Activated naive CD4-positive, alpha-beta T cell treated with anti-CD3 and anti-CD28 coated beads, Interleukin-2, amount 10 ng/mL, durations not matched to agents 7 days and 5 days (primary cell): ENCODE data around the gene CARD14.
"Not testable (repeated sequence)": the region's sequence is repeated elsewhere in the genome, so short reads cannot be mapped to it uniquely, and the experiment has no call there.

Source experiments
- CTCF ChIA-PET: fragments of 350-600 bp; sonication (Branson Sonifier 250); formaldehyde crosslinking; loops from one replicate; lab custom pipeline; 2021; ENCODE audit warnings: antibody characterized with exemption; lab: Charles Lee
- DNase-seq: peaks from one replicate; pipeline ENCODE4 v3.0.0-alpha.2; 2020
- H3K27ac Mint-ChIP-seq: one replicate; pipeline ENCODE4 v1.8.0; 2021; ENCODE audit warnings: mild to moderate bottlenecking, moderate library complexity, mixed read lengths
- H3K27me3 Mint-ChIP-seq: one replicate; pipeline ENCODE4 v1.8.0; 2021; ENCODE audit warnings: mild to moderate bottlenecking, mixed read lengths
- H3K36me3 Mint-ChIP-seq: one replicate; pipeline ENCODE4 v1.8.0; 2021; ENCODE audit warnings: mixed read lengths
- H3K4me1 Mint-ChIP-seq: one replicate; pipeline ENCODE4 v1.8.0; 2021; ENCODE audit warnings: mixed read lengths
- H3K4me3 Mint-ChIP-seq: one replicate; pipeline ENCODE4 v1.8.0; 2021; ENCODE audit warnings: mild to moderate bottlenecking, moderate library complexity, mixed read lengths
- H3K9me3 Mint-ChIP-seq: one replicate; pipeline ENCODE4 v1.8.0; 2021; ENCODE audit warnings: mixed read lengths

Gene CARD14

GRCh38 chr17:80184423-80184714 lies 14.5 kb downstream of the CARD14 start:
- H3K36me3 Mint-ChIP-seq: no peaks in the 10 kb centered on the region
- no peaks in the 10 kb centered on the region for H3K4me1 Mint-ChIP-seq
- DNase-seq: no peak
- CTCF ChIA-PET: no interaction called here
- H3K9me3 Mint-ChIP-seq: no peaks in the 10 kb centered on the region
- no peak overlapping the region for H3K27ac Mint-ChIP-seq
- no peak overlapping the region for H3K4me3 Mint-ChIP-seq
- H3K27me3 Mint-ChIP-seq: peaks cover 15% of the 10 kb centered on the region

- H3K27ac Mint-ChIP-seq: no peak overlapping the region
- no peak overlapping the region for H3K4me3 Mint-ChIP-seq
- H3K36me3 Mint-ChIP-seq: no peaks in the 10 kb centered on the region
- no peaks in the 10 kb centered on the region for H3K4me1 Mint-ChIP-seq
- H3K27me3 Mint-ChIP-seq: peaks cover 13% of the 10 kb centered on the region
- CTCF ChIA-PET: no interaction called here
- no peak for DNase-seq
- H3K9me3 Mint-ChIP-seq: no peaks in the 10 kb centered on the region
These were observed 16.1 kb downstream of the CARD14 start for GRCh38 chr17:80185968-80186367.

- Mint-ChIP-seq H3K36me3 (no peaks in the 10 kb centered on the region), H3K4me1 (no peaks in the 10 kb centered on the region), H3K9me3 (no peaks in the 10 kb centered on the region), H3K27me3 (peaks cover 24% of the 10 kb centered on the region), H3K27ac (no peak overlapping the region), H3K4me3 (no peak overlapping the region)
- CTCF ChIA-PET: no interaction called here
- no peak for DNase-seq
These were observed 17.3 kb downstream of the CARD14 start for GRCh38 chr17:80187090-80187489.

GRCh38 chr17:80187515-80187941 lies 17.7 kb downstream of the CARD14 start:
- Mint-ChIP-seq H3K4me1 (no peaks in the 10 kb centered on the region), H3K36me3 (no peaks in the 10 kb centered on the region), H3K27ac (no peak overlapping the region), H3K27me3 (peaks cover 27% of the 10 kb centered on the region), H3K4me3 (no peak overlapping the region), H3K9me3 (no peaks in the 10 kb centered on the region)
- DNase-seq: no peak
- CTCF ChIA-PET: no interaction called here

- Mint-ChIP-seq H3K27me3 (peaks cover 41% of the 10 kb centered on the region), H3K27ac (no peak overlapping the region), H3K4me1 (no peaks in the 10 kb centered on the region), H3K9me3 (no peaks in the 10 kb centered on the region), H3K4me3 (no peak overlapping the region), H3K36me3 (no peaks in the 10 kb centered on the region)
- CTCF ChIA-PET: no interaction called here
- no peak for DNase-seq
These were observed 19.8 kb downstream of the CARD14 start for GRCh38 chr17:80189611-80190010.

- CTCF ChIA-PET: no interaction called here
These were observed 20.9 kb downstream of the CARD14 start for GRCh38 chr17:80190716-80191115.

GRCh38 chr17:80191192-80191591 lies 21.4 kb downstream of the CARD14 start:
- CTCF ChIA-PET: interaction anchor here (0.9 kb wide), 1 partner anchor 90 kb away, joined by 3 read pairs; the partner anchor contains the start of gene GAA
- H3K9me3 Mint-ChIP-seq: no peaks in the 10 kb centered on the region

More at GRCh38 chr17:80190716-80191115, 20.9 kb downstream of the CARD14 start:
- no peaks in the 10 kb centered on the region for H3K4me1 Mint-ChIP-seq
- H3K27me3 Mint-ChIP-seq: peaks cover 42% of the 10 kb centered on the region
- no peak for DNase-seq
- no peaks in the 10 kb centered on the region for H3K9me3 Mint-ChIP-seq
- H3K4me3 Mint-ChIP-seq: no peak overlapping the region
- H3K27ac Mint-ChIP-seq: no peak overlapping the region
- no peaks in the 10 kb centered on the region for H3K36me3 Mint-ChIP-seq

GRCh38 chr17:80191865-80192661 lies 22.2 kb downstream of the CARD14 start:
- CTCF ChIA-PET: interaction anchor here (0.9 kb wide), 1 partner anchor 90 kb away, joined by 3 read pairs; the partner anchor contains the start of gene GAA
- Mint-ChIP-seq H3K36me3 (no peaks in the 10 kb centered on the region), H3K9me3 (no peaks in the 10 kb centered on the region), H3K4me1 (no peaks in the 10 kb centered on the region), H3K27ac (no peak overlapping the region), H3K4me3 (no peak overlapping the region), H3K27me3 (peaks cover 46% of the 10 kb centered on the region)
- no peak for DNase-seq

More at GRCh38 chr17:80191192-80191591, 21.4 kb downstream of the CARD14 start:
- no peak overlapping the region for H3K27ac Mint-ChIP-seq
- no peaks in the 10 kb centered on the region for H3K36me3 Mint-ChIP-seq
- peaks cover 46% of the 10 kb centered on the region for H3K27me3 Mint-ChIP-seq
- no peaks in the 10 kb centered on the region for H3K4me1 Mint-ChIP-seq
- no peak overlapping the region for H3K4me3 Mint-ChIP-seq
- DNase-seq: no peak

- Mint-ChIP-seq H3K36me3 (no peaks in the 10 kb centered on the region), H3K27me3 (peaks cover 40% of the 10 kb centered on the region), H3K4me3 (no peak overlapping the region), H3K4me1 (no peaks in the 10 kb centered on the region), H3K9me3 (no peaks in the 10 kb centered on the region), H3K27ac (no peak overlapping the region)
- CTCF ChIA-PET: interaction anchor here (0.7 to 2.3 kb wide), 4 partner anchors 18 to 196 kb away, joined by 3 to 33 read pairs (median 4); no protein-coding TSS in a partner anchor
- DNase-seq: no peak
These were observed 25.3 kb downstream of the CARD14 start for GRCh38 chr17:80195141-80195540.

GRCh38 chr17:80195671-80196529 lies 26.1 kb downstream of the CARD14 start:
- no peak overlapping the region for H3K27ac Mint-ChIP-seq
- H3K9me3 Mint-ChIP-seq: no peaks in the 10 kb centered on the region
- H3K4me3 Mint-ChIP-seq: no peak overlapping the region
- H3K4me1 Mint-ChIP-seq: no peaks in the 10 kb centered on the region
- peaks cover 36% of the 10 kb centered on the region for H3K27me3 Mint-ChIP-seq
- DNase-seq: peak; percentile 59
- H3K36me3 Mint-ChIP-seq: no peaks in the 10 kb centered on the region
- CTCF ChIA-PET: interaction anchor here (0.7 to 2.3 kb wide), 11 partner anchors 11 to 195 kb away, joined by 3 to 33 read pairs (median 4); no protein-coding TSS in a partner anchor

- H3K9me3 Mint-ChIP-seq: no peaks in the 10 kb centered on the region
- no peak overlapping the region for H3K4me3 Mint-ChIP-seq
- H3K27ac Mint-ChIP-seq: no peak overlapping the region
- peaks cover 30% of the 10 kb centered on the region for H3K27me3 Mint-ChIP-seq
- no peak for DNase-seq
- H3K36me3 Mint-ChIP-seq: no peaks in the 10 kb centered on the region
- H3K4me1 Mint-ChIP-seq: no peaks in the 10 kb centered on the region
- CTCF ChIA-PET: interaction anchor here (0.8 to 2.3 kb wide), 9 partner anchors 10 to 165 kb away, joined by 3 to 33 read pairs (median 4); no protein-coding TSS in a partner anchor
These were observed 26.8 kb downstream of the CARD14 start for GRCh38 chr17:80196652-80197051.

GRCh38 chr17:80198144-80198661 lies 28.4 kb downstream of the CARD14 start:
- H3K36me3 Mint-ChIP-seq: no peaks in the 10 kb centered on the region
- H3K27me3 Mint-ChIP-seq: peaks cover 17% of the 10 kb centered on the region
- H3K4me1 Mint-ChIP-seq: no peaks in the 10 kb centered on the region
- CTCF ChIA-PET: no interaction called here
- no peak for DNase-seq
- H3K9me3 Mint-ChIP-seq: no peaks in the 10 kb centered on the region
- H3K4me3 Mint-ChIP-seq: no peak overlapping the region
- H3K27ac Mint-ChIP-seq: no peak overlapping the region

- H3K4me1 Mint-ChIP-seq, CTCF ChIA-PET, DNase-seq, H3K36me3 Mint-ChIP-seq, H3K27me3 Mint-ChIP-seq, H3K9me3 Mint-ChIP-seq, H3K4me3 Mint-ChIP-seq, H3K27ac Mint-ChIP-seq: not testable (repeated sequence)
These were observed 29.5 kb downstream of the CARD14 start for GRCh38 chr17:80199295-80199694.

GRCh38 chr17:80201446-80201845 lies 31.6 kb downstream of the CARD14 start:
- no peaks in the 10 kb centered on the region for H3K9me3 Mint-ChIP-seq
- DNase-seq: no peak
- no peaks in the 10 kb centered on the region for H3K27me3 Mint-ChIP-seq
- CTCF ChIA-PET: no interaction called here
- no peaks in the 10 kb centered on the region for H3K36me3 Mint-ChIP-seq
- no peak overlapping the region for H3K27ac Mint-ChIP-seq
- H3K4me3 Mint-ChIP-seq: no peak overlapping the region
- no peaks in the 10 kb centered on the region for H3K4me1 Mint-ChIP-seq
